SU-DHL-6 (cell line): ENCODE measurements around the gene TTC23L.

Source experiments
- H2AFZ ChIP-seq: fragments of 200-600 bp; sonication (generic); 2 replicates; pipeline ENCODE4 v1.6.1; 2014; ENCODE audit warnings: low read depth, mild to moderate bottlenecking, moderate library complexity, mixed read lengths, antibody characterized with exemption, low read length; ENCODE audit not compliant: severe bottlenecking
- H3F3A ChIP-seq: fragments of 200-600 bp; shearing (Covaris generic); 2 replicates; pipeline ENCODE4 v1.6.0; 2016; ENCODE audit warnings: antibody characterized with exemption, mild to moderate bottlenecking; ENCODE audit not compliant: insufficient read depth
- H3K27ac ChIP-seq: fragments of 200-600 bp; sonication (generic); 2 replicates; pipeline ENCODE4 v1.5.1; 2016; ENCODE audit warnings: low read depth, mild to moderate bottlenecking, low read length, moderate library complexity, mixed read lengths
- H3K27me3 ChIP-seq: fragments of 200-600 bp; sonication (generic), shearing (Covaris generic); 2 replicates; pipeline ENCODE4 v1.6.0; 2014; ENCODE audit warnings: mild to moderate bottlenecking, low read length
- H3K36me3 ChIP-seq: fragments of 200-600 bp; sonication (generic); 2 replicates; pipeline ENCODE4 v1.6.1; 2014; ENCODE audit warnings: mild to moderate bottlenecking, low read length, mixed read lengths
- H3K4me2 ChIP-seq: fragments of 300-600, 200-600 bp; shearing (Covaris generic), sonication (generic); 2 replicates; pipeline ENCODE4 v1.6.0; 2014; ENCODE audit warnings: low read length, low read depth, mild to moderate bottlenecking; ENCODE audit not compliant: poor library complexity, severe bottlenecking
- H3K4me3 ChIP-seq: fragments of 200-600 bp; sonication (generic); 2 replicates; pipeline ENCODE4 v1.5.1; 2014; ENCODE audit warnings: antibody characterized with exemption, low read length, mild to moderate bottlenecking, mixed read lengths; ENCODE audit not compliant: insufficient read depth, poor library complexity, severe bottlenecking
- H3K79me2 ChIP-seq: fragments of 200-600 bp; sonication (generic); 2 replicates; pipeline ENCODE4 v1.6.1; 2014; ENCODE audit warnings: mild to moderate bottlenecking, low read length, moderate library complexity; ENCODE audit not compliant: insufficient read depth
- H3K9ac ChIP-seq: fragments of 200-600 bp; sonication (generic); 2 replicates; pipeline ENCODE4 v1.7.0; 2014; ENCODE audit warnings: mild to moderate bottlenecking, low read length
- H3K9me2 ChIP-seq: fragments of 200-600 bp; sonication (generic); replicated peaks from 2 replicates; pipeline ENCODE4 v1.6.1; 2014; ENCODE audit warnings: low read length; ENCODE audit not compliant: insufficient read depth
- H3K9me3 ChIP-seq: fragments of 200-600 bp; sonication (generic); 2 replicates; pipeline ENCODE4 v1.6.1; 2014; ENCODE audit warnings: low read length, mixed read lengths; ENCODE audit not compliant: insufficient read depth
- H4K20me1 ChIP-seq: fragments of 200-600 bp; sonication (generic); 2 replicates; pipeline ENCODE4 v1.6.1; 2014; ENCODE audit warnings: low read depth, mild to moderate bottlenecking, antibody characterized with exemption, low read length, moderate library complexity, mixed read lengths
- EZH2phosphoT487 ChIP-seq: fragments of 200-600 bp; sonication (generic), shearing (Covaris generic); conservative IDR thresholded peaks from 2 replicates; pipeline ENCODE4 v1.6.1; 2018; ENCODE audit warnings: mild to moderate bottlenecking, antibody characterized with exemption, low read length, moderate library complexity, mixed read lengths
- TF ChIP-seq, protein P1 (sequence below): fragments of 200-600 bp; sonication (generic); IDR thresholded peaks from one replicate; pipeline ENCODE4 v1.5.1; 2017; ENCODE audit warnings: antibody characterized with exemption, mild to moderate bottlenecking, low read length, moderate library complexity; ENCODE audit not compliant: insufficient read depth, poor library complexity, severe bottlenecking

The TTC23L gene

DNA sequence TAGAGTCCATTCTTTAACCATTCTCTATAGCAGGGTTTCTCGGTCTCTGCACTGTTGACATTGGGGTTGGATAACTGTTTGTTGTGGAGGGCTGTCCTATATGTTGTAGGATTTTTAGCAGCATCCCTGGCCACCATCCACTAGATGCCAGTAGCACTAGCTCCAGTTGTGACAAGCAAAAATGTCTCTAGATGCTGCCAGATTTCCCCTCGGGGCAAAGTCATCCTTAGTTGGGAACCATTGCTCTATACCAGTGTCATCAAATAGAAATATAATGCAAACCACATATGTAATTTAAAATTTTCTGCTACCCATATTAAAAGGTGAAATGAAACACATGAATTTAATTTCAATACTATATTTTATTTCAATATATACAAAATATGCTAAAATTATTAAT is 2.9 kb downstream of the TTC23L start:
- Histone ChIP-seq H3K4me3 (no peak overlapping the region), H3K36me3 (no peaks in the 10 kb centered on the region), H3K79me2 (no peaks in the 10 kb centered on the region)

DNA sequence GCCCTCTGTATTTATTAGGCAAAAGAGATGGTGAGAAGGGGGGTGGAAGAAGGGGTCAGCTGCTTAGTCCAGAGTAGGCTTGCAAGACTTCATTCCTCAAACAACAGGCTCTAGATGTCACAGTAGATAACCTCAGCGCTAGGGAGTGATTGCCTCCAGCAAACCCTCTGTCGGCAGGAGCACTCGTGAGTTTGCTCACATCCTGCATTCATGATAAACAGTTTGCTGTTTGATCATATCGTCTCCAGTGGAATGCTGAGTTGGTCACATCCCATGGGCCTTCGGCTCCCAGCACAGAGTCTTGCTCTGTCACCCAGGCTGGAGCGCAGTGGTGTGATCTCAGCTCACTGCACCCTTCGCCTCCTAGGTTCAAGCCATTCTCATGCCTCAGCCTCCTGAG is 3.6 kb downstream of the TTC23L start:
- H3K36me3 ChIP-seq = no peaks in the 10 kb centered on the region
- TF ChIP-seq, protein P1, sequence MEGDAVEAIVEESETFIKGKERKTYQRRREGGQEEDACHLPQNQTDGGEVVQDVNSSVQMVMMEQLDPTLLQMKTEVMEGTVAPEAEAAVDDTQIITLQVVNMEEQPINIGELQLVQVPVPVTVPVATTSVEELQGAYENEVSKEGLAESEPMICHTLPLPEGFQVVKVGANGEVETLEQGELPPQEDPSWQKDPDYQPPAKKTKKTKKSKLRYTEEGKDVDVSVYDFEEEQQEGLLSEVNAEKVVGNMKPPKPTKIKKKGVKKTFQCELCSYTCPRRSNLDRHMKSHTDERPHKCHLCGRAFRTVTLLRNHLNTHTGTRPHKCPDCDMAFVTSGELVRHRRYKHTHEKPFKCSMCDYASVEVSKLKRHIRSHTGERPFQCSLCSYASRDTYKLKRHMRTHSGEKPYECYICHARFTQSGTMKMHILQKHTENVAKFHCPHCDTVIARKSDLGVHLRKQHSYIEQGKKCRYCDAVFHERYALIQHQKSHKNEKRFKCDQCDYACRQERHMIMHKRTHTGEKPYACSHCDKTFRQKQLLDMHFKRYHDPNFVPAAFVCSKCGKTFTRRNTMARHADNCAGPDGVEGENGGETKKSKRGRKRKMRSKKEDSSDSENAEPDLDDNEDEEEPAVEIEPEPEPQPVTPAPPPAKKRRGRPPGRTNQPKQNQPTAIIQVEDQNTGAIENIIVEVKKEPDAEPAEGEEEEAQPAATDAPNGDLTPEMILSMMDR = no peak
- no peak for TF ChIP-seq EZH2phosphoT487
- H3K9me3 ChIP-seq = no peaks in the 10 kb centered on the region
- no peak overlapping the region for H2AFZ ChIP-seq
- H3K4me3 ChIP-seq = no peak overlapping the region
- H4K20me1 ChIP-seq = no peaks in the 10 kb centered on the region
- no peak overlapping the region for H3K9ac ChIP-seq
- H3F3A ChIP-seq = no peaks in the 10 kb centered on the region
- no peaks in the 10 kb centered on the region for H3K9me2 ChIP-seq
- no peak overlapping the region for H3K4me2 ChIP-seq
- H3K79me2 ChIP-seq = no peaks in the 10 kb centered on the region
- H3K27ac ChIP-seq = no peak overlapping the region
- no peaks in the 10 kb centered on the region; the same call in 1 of the 2 replicates for H3K27me3 ChIP-seq

More for the DNA sequence above, 2.9 kb downstream of the TTC23L start:
- Histone ChIP-seq H2AFZ (no peak overlapping the region), H3K27ac (no peak overlapping the region), H3K9me2 (no peaks in the 10 kb centered on the region), H3F3A (no peaks in the 10 kb centered on the region), H3K27me3 (no peaks in the 10 kb centered on the region; the same call in 1 of the 2 replicates), H3K4me2 (no peak overlapping the region), H4K20me1 (no peaks in the 10 kb centered on the region), H3K9ac (no peak overlapping the region), H3K9me3 (no peaks in the 10 kb centered on the region)
- no peak for TF ChIP-seq EZH2phosphoT487
- TF ChIP-seq, protein P1 = no peak

DNA sequence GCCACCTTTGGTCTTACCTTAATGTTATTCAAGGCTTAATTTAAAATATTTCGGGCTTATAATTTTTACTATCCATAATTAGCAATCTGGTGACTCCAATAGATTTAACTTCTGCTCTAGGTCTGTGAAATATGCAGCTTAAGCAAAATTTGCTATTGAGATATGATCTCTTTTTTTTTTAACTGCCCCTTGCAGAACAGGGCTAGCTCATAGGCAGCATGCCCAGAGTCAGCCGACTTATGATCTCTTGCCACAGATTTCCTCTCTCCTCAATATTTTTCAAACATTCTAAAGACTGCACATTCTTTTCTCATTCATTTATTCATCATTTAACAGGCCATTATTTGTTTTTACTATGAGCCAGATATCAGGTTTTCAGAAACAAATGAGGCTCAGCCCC is 4.5 kb downstream of the TTC23L start:
- Histone ChIP-seq H3K4me2 (no peak overlapping the region), H3K9ac (no peak overlapping the region), H3K27me3 (no peaks in the 10 kb centered on the region; the same call in 1 of the 2 replicates), H3K9me2 (no peaks in the 10 kb centered on the region), H3K4me3 (no peak overlapping the region), H3K9me3 (no peaks in the 10 kb centered on the region), H3K27ac (no peak overlapping the region), H4K20me1 (no peaks in the 10 kb centered on the region), H3F3A (no peaks in the 10 kb centered on the region), H3K36me3 (no peaks in the 10 kb centered on the region), H2AFZ (no peak overlapping the region), H3K79me2 (no peaks in the 10 kb centered on the region)
- TF ChIP-seq EZH2phosphoT487 = no peak
- TF ChIP-seq, protein P1 = no peak

DNA sequence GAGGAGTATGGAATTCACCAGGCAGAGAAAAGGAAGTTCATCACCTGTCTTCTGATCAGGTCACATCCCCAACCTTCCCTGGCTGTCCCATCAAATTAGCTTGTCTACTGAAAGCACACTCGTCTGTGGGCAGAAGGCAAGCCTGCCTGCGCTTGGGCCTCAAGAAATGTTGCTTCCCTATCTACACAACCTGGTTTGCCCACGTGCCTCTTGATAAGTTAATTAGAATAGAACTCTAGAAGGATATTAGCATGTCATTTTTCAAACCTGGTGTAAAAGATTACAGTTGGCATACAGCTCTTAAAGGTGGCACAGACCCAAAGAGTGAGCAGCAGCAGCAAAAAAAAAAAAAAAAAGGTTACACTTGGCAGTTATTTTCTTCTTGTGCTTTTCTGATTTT is 5.1 kb downstream of the TTC23L start:
- Histone ChIP-seq H4K20me1 (no peaks in the 10 kb centered on the region), H3K27me3 (no peaks in the 10 kb centered on the region; the same call in 1 of the 2 replicates), H3K4me2 (no peak overlapping the region), H3K36me3 (no peaks in the 10 kb centered on the region), H3K4me3 (no peak overlapping the region), H2AFZ (no peak overlapping the region), H3K9me2 (no peaks in the 10 kb centered on the region), H3K27ac (no peak overlapping the region), H3F3A (no peaks in the 10 kb centered on the region), H3K9ac (no peak overlapping the region), H3K79me2 (no peaks in the 10 kb centered on the region), H3K9me3 (no peaks in the 10 kb centered on the region)
- no peak for TF ChIP-seq EZH2phosphoT487
- TF ChIP-seq, protein P1 = no peak
